Stimulated activated CD4-positive, alpha-beta T cell treated with anti-CD3 and anti-CD28 coated beads, Interleukin-15, amount 100 ng/mL, for 24 hours (primary cell): Measurements from ENCODE around the gene LMNTD2.
A peak's percentile ranks its signal among the peaks of the same experiment; 100 is the strongest.

Source experiments
- DNase-seq: peaks from one replicate; pipeline ENCODE4 v3.0.0-alpha.2; 2020

The LMNTD2 gene

DNA sequence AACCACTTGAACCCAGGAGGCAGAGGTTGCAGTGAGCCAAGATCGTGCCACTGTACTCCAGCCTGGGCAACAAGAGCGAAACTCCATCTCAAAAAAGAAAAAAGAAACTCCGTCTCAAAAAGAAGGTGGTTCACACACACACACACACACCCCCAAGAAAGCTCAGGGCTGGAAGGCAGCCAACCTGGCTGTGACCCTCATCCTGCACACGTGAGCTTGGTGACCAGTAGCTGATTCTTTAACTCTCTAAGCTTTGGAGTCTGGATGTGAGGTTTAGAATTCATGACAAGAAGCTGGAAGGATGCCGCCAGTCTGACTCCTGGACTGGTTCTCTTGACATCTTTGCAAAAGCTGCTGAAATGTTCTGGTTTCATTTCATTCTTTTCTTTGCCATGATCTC, 51.6 kb downstream of the LMNTD2 start:
- DNase-seq = no peak

- DNase-seq = no peak
Measured at GRCh38 chr11:507727-508515, 52.6 kb downstream of the LMNTD2 start.

DNA sequence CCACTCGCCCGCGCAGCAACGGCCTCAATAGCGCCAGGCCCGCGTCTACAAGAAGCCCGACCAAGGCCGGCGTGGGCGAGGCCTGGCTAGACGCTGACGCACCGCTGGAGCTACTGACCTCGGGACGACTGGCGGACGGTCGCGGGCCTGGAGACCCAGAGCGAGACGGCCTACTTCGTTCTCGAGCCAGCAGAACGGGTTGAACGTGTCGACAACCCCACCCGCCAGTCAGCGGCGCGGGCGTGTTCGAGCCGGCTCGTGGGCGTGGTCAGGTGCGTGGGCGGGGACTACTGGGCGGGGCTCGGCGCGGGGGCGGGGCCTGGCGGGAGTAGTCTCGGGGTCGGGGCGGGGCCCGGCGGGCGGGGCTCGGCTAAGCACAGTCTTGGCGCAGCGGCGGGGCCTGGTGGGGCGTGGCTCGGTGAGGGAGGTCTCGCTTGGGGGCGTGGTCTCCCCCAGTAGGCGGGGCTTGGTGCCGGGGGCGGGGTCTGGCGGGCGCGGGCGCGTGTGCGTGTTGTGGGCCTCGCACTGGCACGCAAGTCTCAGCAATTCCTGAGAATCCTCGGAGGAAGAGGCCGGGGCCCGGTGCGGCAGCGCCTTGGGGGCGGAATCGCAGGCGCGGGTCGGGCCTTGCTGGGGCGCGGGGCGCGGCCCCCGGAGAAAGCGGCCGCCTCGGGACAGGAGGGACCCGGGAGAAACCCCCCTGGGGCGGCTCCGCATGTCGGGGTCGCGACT, 53.4 kb downstream of the LMNTD2 start, which contains the start of gene RNH1:
RNH1 (minus strand) TSS at position 248 of the 732 bp plus-strand sequence. CDS start 5,080 bp downstream, outside the sequence.
- DNase-seq = peak; percentile 100

DNA sequence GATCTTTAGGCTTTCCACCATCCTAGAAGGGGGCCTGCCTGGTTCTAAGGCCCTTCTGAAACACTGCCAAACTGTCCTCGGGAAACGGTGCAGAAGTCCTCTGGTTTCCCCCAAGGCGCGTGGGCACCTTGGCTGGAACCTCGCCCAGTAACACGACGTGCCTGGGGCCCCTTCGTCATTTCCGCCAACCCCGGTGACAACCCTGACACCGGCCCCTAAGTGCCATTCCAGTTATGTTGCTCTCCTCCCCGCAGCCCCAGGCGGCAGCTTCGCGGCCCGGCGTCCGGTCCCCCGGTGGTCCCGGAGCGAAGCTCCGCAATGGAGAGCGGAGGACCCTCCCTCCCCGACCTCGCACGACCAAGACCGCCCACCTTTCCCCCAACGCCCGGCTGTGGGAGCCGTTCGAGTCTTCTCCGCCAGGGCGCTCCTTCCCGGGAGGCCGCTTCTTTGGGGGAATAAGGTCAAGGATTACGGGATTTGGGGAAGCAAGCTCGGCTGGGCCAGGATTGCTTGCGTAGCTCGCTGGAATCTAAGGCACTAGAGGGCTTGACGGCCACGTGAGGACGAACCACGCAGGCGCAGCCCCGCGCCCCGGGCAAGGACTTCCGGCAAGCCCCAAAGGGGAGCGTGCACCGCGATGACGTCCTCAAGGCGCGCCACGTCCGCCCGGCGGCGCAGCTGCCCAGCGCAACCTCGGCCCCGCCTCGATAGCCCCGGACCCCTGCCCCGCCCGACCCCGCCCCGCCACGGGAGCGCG, 54.1 kb downstream of the LMNTD2 start:
- DNase-seq = peak; percentile 98

DNA sequence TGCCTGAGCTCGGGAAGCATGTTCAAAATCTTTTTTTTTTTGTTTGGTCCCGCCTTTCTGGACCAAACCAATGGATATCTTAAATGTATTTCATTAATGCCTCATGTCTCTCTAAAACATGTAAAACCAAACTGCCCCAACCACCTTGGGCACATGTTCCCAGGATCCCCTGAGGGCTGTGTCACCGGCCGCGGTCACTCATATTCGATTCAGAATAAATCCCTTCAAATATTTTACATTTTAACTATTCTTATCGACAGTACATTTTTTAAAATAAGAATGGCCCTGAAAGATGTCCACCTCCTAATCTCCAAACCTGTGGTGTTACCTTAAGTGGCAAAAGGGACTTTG, 55.6 kb downstream of the LMNTD2 start:
- DNase-seq = no peak
